HG03103 (cell line): ENCODE results near the gene PES1.
"Not testable (repeated sequence)": the region's sequence is repeated elsewhere in the genome, so short reads cannot be mapped to it uniquely, and the experiment has no call there.

Experiments
- ATAC-seq: cut with Tn5 transposase; IDR thresholded peaks from one replicate; pipeline ENCODE4 v1.9.1; 2021; ENCODE audit warnings: low read depth; ENCODE audit not compliant: unreplicated experiment

Gene PES1

GRCh38 chr22:30578481-30578880 lies 13.2 kb downstream of the PES1 start:
- ATAC-seq, result no peak

GRCh38 chr22:30575859-30576258 lies 15.9 kb downstream of the PES1 start:
- no peak for ATAC-seq

DNA sequence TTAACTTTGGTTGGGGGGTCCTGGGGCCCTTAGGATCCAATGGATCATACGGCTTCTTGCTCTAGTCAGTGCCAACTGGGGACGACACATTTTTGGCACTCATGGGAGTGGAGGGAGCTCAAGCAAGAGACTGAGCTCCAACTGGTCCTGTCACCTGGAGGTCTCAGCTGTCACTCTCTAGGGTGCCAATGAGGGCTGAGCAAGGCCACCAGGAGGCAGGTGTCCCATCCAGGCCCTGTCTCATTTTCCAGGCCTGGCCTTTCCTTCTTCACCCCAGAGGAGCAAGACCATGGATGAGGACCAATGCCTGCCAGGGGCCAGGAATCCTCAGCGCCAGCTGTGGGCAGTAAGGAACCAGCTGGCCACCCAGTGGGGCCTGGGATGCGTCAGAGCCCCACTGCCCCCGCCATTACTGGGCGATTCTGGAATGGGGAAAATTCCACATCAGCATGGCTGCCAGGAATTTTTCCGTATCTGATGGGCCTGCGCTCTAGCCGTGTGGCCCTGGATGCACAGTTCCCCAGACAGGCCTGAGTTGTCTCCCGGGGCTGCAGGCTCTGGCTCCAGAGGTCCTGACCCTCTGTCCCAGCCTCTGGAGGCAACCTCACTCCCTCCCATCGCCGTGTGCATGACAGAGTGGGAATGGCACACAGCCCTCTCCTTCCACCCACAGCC lies 16.6 kb downstream of the PES1 start:
- no peak for ATAC-seq

- no peak for ATAC-seq
Measured at GRCh38 chr22:30574095-30574981, 17.4 kb downstream of the PES1 start, which contains the start of gene GAL3ST1. Gene GAL3ST1, minus strand, starts transcription at chr22:30574665. Its CDS starts 17,273 bp downstream, at chr22:30557392.

GRCh38 chr22:30573594-30574094 lies 18.1 kb downstream of the PES1 start:
- ATAC-seq, result no peak

DNA sequence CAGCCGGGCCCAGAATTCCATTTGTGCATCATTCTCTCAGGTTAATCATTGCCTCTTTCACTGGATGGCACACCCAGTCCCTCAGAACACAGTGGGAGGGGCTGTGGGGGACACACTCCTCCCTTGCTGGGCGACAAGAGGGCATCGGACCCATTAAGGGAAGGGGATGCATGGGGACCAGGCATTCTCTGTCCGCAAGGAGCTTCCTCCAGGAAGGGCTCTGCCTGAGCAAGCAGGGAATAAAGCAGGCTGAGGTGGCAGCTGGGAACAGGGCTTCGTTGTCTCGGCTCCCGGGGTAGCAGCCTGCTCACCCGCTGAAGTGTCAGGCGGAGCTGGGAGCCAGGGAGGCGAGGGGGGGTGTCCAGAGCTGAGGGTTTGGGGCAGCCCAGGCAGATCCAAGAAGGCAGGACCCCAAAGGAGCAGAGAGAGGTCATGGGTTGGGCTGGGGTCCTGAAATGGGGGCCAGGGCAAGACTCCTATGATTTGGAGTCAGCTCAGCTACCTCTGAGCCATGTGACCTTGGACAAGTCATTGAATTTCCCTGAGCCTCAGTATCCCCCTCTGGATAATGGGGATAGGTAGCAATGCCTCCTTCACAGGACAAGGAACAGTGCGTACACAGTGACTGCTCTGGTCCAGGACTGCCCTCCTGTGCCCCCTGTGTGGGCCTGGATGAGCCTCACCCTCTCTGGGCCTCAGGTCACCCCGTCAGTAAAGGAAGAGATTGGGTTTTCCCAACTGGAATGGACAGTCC lies 18.7 kb downstream of the PES1 start:
- ATAC-seq, result no peak

GRCh38 chr22:30572210-30572609 lies 19.5 kb downstream of the PES1 start:
- no peak for ATAC-seq

DNA sequence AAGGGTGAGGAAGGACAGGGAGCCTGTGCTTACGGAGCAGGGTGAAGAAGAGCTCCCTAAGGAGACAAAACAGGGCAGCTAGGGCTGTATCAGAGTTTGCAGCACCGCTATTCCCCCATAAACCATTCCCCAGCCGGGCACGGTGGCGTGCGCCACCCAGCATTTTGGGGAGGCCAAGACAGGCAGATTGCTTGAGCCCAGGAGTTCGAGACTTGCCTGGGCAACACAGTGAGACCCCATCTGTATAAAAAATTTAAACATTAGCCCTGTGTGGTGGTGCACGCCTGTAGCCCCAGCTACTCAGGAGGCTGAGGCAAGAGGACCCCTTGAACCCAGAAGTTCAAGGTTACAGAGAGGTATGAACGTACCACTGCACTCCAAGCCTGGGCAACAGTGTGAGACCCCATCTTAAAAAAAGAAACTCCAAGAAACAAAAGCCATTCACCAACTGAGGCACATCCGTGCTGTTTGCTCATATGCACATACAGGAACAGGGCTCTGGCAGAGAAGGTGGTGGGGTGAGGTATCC lies 22.0 kb downstream of the PES1 start:
- ATAC-seq, result no peak

DNA sequence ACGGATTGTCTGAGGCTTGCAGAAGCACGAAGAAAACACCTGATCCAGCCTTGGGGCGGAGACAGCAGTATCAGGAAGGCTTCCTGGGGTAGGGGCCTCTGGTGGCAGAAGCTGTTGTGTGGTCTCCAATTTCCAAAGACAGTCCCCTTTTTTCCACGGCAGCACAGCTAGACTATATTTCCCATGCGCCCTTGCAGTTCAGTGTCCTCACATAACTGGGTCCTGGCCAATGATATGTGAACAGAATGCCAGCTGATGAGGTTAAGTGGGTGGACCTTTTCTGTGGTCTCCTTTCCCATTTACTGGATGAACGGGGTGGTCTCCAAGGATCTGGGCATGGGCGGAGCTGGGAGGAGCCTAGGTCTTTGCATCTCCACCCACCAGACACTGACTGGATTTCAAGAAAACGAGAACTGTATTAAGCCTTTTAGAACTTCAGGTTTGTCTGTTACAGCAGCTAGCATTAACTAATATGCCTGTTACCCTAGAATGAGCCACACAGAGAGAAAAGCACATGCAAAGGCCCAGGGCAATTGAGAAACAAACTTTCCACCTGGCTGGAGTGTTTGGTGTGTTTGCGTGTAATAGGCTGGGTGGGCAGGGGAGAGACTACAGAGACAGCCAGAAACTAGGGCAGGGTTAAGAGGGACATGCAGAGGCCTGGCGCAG lies 23.4 kb downstream of the PES1 start:
- no peak for ATAC-seq

DNA sequence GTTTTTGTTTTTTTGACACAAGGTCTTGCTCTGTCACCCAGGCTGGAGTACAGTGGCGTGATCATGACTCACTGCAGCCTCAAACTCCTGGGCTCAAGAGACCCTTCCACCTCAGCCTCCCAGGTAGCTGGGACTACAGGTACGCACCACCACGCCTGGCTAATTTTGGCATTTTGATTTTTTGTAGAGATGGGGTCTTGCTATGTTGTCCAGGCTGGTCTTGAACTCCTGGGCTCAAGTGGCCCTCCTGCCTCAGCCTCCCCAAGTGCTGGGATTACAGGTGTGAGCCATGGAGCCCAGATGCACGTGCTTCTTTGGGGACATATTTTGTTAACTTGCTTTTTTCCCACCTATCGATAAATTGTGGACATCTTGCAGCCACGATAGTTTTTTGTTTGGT lies 24.4 kb downstream of the PES1 start:
- ATAC-seq, result not testable (repeated sequence)

DNA sequence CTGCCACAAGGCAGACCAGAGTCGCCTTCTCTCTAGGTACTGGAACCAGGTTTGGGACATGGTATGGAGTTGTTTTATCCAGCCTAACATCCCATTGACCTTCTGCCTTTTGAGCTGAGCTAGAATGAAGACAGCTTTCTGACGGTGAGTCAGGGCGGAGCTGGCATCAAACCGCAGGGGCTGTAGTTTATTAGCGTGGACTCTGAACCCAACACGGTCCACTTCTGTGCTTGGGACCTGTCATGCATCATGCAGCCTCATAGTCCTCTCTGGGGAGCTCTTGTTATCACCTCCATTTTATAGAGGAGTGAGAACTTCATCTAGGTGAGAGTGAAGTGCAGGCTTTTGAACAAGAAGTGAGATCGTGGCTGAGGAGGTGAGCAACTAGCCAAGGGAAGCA lies 25.6 kb downstream of the PES1 start:
- no peak for ATAC-seq

- no peak for ATAC-seq
Measured at GRCh38 chr22:30565341-30565740, 26.4 kb downstream of the PES1 start.

DNA sequence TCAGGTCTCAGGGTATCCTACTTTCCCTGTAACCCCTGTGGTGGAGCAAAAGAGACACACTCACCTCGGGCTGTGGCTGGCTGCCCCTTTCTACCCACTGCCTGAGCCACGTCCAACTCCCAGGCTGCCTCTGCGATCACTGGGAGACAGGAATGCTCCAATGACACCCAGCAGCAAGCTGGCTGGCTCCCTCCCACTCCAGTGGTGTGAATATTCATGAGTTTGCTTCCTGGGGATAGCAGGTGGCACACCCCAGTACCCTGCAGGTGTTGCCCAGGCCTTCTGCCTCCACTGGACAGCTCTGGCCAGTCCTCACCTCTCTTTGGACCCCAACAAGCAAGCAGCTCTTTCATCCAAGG lies 27.0 kb downstream of the PES1 start:
- ATAC-seq, result no peak

- ATAC-seq, result no peak
Measured at GRCh38 chr22:30564045-30564760, 27.5 kb downstream of the PES1 start.

DNA sequence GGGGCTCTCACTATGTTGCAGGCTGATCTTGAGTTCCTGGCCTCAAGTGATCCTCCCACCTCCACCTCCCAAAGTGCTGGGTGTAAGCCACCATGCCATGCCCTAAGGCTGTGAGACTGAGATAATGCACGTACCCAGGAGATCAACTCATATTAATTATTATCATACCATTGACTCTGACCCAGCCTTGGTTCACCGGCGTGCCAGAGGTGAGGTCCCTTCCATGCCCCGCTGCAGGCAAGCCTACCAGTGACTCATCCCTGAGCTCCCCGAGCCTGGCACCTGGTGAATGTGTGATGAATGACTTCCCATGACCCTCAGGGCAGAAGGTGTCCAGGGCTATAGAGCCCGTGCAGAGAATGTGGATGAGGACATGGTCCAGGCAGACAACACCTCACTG lies 29.3 kb downstream of the PES1 start:
- ATAC-seq, result no peak

- no peak for ATAC-seq
Measured at GRCh38 chr22:30561402-30562189, 30.1 kb downstream of the PES1 start.

DNA sequence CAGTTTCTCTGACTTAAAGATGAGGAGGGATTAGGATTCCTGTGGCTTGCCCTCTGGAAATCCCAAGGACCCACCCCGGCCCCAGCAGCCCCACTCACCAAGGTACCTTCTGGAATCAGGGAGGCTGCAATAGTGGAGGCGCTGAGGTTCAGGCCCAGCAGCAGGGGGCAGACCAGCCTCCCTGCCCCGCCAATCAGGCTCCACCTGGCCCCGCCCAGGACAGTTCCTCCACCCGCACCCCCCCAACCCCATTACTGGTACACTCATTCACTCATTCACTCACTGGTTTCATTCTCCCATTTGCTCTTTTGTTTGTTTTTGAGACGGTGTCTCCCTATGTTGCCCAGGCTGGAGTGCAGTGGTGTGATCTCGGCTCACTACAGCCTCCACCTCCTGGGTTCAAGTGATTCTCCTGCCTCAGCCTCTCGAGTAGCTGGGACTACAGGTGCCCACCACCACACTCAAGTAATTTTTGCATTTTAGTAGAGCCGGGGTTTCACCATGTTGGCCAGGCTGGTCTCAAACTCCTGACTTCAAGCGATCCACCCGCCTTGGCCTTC lies 31.0 kb downstream of the PES1 start:
- ATAC-seq, result not testable (repeated sequence)

GRCh38 chr22:30559889-30560288 lies 31.8 kb downstream of the PES1 start:
- no peak for ATAC-seq

DNA sequence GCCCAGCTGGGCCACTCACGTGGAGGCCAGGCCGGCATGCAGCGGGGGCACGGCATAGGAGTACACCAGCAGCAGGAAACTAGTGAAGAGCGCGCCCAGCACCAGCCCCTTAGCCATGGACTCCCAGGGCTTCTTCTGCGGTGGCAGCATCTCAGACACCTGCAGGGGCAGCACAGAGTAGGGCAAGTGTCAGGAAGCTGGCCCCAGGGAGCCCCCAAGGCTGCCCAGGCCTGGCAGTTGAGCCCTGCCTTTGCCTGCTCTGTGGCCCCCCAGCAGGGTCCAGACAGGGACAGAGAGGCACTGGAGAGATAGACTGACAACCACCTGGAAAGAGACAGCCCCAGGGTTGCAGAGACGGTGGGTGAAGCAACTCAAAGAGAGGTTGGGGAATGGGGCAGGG lies 34.5 kb downstream of the PES1 start:
- no peak for ATAC-seq
